ENCODE data around the gene ELP5.

The ELP5 gene

DNA sequence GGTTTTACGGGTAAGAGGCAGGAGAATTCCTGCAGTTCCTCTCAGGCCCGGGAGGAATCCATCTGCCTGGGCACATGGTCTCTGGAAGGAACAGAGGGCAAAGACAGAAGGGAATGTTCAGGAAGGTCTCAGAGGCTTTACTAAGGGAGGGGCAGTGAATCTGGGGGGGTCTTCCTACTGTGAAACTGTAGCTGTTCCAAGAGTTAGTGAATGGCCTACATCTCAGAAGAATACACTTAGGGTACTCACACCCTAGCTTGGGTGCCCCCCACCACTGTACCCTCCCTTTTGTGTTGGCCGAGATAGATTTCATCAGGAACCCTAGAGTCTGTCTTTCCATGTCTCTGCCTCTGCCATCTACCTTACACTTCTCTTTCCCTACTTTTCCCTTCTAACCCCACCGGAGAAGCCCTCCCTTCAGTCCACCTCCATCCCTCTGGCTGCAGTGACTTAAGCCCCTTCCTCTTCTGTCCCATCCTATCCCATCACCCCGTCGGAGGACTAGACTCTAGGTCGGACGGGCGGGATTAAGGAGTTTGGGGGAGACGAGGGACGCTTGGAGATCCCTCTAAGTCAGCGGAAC lies 32.7 kb upstream of the ELP5 start:
- DNase-seq (ENCODE audit: low read depth in 3 of 3): no peak

DNA sequence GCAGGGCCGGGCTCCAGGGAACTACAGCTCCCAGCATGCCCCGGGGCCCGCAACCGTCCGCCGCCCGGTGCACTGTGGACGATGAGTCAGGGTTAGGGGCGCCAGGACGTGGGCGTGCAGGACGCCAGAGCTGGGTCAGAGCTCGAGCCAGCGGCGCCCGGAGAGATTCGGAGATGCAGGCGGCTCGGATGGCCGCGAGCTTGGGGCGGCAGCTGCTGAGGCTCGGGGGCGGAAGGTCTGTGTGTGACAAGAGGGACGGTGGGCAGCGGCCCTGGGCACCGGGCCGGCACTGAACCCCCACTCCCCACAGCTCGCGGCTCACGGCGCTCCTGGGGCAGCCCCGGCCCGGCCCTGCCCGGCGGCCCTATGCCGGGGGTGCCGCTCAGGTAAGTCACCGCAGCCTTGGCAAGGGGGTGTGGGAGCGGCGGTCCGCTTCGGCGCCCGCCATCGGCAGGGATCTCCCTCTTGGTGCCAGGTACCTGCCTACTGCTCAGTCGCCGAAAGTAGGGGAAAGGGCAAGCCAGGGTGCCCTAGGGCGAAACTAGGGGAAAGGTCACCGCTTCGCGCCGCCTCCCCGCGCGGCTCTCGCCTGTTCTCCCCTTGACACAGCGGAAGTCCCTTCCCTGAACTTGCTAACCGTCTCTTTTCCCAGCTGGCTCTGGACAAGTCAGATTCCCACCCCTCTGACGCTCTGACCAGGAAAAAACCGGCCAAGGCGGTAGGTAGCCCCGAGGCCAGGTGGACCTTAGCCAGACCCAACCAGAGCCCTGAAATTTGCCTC lies 32.0 kb upstream of the ELP5 start, which contains the start of the genes ACADVL and DLG4:
TSS of gene ACADVL (plus strand) at position 127 of the 781 bp plus-strand sequence. CDS start at position 174, 47 bp downstream.
TSS of gene DLG4 (minus strand) at position 25 of the 781 bp plus-strand sequence.
- peak; percentile 65 to 79 (median 74) for DNase-seq (ENCODE audit: low read depth in 3 of 3)

DNA sequence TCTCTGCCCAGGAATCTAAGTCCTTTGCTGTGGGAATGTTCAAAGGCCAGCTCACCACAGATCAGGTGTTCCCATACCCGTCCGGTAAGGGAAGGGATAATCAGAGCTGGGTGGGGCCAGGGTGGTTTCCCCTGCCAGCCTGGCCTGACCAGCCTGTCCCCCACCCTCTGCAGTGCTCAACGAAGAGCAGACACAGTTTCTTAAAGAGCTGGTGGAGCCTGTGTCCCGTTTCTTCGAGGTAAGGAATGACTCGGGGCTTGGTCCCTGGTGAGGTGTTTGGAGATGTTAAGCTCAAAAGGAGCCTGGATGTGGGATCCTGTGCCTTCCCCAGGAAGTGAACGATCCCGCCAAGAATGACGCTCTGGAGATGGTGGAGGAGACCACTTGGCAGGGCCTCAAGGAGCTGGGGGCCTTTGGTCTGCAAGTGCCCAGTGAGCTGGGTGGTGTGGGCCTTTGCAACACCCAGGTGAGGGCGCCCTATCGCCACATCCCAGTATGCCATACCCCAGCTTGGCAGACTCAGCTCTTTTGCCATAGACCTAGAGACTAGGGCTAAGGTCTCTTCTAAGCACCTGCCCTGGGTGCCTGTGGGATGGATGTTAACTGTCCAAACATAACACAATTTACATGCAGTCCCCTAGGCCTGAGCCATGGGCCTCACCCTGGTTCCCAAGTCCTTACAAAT lies 31.3 kb upstream of the ELP5 start:
- no peak for DNase-seq (ENCODE audit: low read depth in 3 of 3)

DNA sequence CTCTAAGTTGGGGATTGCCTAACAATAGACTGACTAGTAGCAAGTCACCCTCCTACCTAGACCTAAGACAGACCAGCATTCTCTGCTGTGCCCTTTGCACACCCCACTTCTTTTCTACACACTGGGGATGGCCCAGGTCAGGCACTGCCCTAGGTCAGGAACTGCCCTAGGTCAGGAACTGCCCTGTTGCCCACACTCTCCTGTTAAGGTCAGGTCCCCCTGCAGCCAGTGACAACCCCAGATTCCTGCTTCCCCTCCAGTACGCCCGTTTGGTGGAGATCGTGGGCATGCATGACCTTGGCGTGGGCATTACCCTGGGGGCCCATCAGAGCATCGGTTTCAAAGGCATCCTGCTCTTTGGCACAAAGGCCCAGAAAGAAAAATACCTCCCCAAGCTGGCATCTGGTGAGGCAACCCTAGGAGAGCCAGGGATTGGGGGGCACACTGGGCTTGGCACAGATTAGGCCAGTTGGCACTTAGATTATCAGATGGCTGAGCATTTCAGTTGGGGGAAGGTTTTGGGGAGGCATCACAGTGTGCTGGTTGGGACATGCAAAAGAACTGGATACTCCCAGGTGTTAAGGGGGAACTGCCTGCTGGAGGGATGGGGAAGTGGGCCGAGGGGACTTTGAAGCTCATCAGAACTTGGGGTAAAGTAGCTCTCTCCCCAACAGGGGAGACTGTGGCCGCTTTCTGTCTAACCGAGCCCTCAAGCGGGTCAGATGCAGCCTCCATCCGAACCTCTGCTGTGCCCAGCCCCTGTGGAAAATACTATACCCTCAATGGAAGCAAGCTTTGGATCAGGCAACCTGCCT lies 30.5 kb upstream of the ELP5 start:
- DNase-seq (ENCODE audit: low read depth in 3 of 3): no peak

DNA sequence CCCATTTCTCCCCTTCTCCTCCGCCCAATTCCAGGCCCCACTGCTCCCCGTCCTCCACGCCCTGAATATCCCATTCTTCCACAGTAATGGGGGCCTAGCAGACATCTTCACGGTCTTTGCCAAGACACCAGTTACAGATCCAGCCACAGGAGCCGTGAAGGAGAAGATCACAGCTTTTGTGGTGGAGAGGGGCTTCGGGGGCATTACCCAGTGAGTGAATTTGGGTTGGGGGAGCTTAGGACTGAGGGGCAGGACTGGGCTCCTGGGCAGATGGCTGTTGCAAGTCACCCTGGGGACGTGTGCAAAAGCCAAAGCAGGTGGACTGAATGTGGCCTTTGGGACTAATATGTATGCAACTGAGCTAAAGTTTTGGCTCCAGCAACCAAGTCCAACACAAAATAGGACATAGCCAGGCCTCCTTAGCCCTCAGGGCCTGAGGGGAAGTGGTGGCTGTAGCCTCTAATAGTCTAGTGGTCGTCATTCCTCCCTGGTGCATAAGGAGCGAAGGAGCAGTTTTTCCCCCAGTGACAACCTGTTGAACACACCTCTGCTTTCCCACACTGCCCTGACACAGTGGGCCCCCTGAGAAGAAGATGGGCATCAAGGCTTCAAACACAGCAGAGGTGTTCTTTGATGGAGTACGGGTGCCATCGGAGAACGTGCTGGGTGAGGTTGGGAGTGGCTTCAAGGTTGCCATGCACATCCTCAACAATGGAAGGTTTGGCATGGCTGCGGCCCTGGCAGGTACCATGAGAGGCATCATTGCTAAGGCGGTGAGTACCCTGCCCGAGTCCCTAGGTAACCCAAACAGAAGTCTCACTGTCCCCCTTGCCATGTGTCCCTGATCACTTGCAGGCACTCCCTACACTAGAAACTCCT lies 29.7 kb upstream of the ELP5 start:
- DNase-seq (ENCODE audit: low read depth in 3 of 3): no peak

DNA sequence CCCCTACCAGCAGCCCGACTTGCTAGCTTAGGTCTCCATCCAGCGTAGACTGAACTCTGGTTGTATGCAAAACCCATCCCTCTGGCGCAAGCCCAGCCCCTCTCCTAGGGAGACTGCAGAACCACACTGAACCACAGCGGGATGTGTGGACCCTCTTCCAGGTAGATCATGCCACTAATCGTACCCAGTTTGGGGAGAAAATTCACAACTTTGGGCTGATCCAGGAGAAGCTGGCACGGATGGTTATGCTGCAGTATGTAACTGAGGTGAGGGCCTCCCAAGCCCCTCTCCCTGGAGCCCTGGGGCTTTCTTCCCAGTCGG lies 29.1 kb upstream of the ELP5 start:
- DNase-seq (ENCODE audit: low read depth in 3 of 3): no peak

DNA sequence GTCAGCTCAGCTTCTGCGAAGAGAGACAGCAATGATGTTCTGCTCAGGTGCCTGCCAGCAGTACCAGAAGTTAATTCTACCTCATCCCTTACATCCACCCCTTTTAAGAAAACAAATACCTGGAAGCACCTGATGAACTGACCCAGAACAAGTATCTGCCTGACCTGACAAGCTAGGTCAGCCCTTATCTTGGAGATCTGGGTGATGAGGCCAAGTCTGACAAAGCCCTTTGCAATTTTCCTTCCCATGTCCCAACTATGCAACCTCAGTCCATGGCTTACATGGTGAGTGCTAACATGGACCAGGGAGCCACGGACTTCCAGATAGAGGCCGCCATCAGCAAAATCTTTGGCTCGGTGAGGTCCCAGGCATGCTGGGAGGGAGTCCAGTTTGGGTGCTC lies 28.6 kb upstream of the ELP5 start:
- DNase-seq (ENCODE audit: low read depth in 3 of 3): no peak

DNA sequence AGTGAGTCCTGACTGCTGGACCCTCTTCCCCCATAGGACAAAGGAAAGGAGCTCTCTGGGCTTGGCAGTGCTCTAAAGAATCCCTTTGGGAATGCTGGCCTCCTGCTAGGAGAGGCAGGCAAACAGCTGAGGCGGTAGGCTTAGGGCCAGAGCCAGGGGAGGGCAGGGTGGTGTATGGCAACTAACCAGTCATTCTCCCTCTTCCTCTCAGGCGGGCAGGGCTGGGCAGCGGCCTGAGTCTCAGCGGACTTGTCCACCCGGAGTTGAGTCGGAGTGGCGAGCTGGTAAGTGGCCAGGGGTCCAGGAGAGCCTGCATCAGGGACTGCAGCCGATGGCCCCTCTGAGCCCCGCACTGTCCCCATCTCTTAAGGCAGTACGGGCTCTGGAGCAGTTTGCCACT lies 27.9 kb upstream of the ELP5 start:
- DNase-seq (ENCODE audit: low read depth in 3 of 3): no peak

DNA sequence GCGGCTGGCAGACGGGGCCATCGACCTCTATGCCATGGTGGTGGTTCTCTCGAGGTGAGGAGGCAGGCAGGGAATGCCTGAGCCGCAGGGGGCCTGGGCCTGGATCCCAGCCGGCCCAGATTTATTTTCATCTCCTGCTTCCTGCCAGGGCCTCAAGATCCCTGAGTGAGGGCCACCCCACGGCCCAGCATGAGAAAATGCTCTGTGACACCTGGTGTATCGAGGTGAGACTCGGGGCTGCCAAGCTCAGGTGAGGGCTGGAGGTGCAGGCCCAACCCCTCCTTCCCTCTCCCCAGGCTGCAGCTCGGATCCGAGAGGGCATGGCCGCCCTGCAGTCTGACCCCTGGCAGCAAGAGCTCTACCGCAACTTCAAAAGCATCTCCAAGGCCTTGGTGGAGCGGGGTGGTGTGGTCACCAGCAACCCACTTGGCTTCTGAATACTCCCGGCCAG lies 27.3 kb upstream of the ELP5 start:
- no peak for DNase-seq (ENCODE audit: low read depth in 3 of 3)

DNA sequence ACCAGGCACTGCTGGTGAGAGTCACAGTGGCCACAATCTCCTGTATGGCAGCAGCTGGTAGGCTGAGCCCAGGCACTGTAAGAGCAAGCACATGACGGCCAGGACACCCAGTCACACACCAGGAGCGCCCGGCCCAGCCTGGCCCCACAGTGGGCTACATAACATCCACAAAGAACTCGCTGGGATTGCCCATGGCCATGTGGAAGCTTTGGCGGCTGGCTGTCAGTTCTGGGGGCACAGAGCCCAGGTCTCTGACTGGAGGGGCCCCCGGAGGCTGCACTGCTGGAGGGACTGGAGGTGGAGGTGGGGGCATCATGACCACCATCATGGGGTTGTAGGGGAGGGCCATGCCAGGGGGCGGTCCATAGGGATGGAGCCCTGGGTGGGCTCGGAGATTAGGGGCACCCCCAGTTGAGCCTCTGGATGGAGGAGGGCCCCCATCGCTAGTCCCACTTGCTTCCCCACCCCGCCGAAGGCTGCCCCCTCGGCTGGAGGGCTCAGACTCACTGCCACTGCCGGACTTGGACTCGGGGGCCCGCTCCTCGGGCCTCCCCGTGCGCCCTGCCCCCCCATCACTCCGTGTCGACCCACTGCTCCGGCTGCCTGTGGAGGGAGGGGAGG lies 26.2 kb upstream of the ELP5 start:
- no peak for DNase-seq (ENCODE audit: low read depth in 3 of 3)

DNA sequence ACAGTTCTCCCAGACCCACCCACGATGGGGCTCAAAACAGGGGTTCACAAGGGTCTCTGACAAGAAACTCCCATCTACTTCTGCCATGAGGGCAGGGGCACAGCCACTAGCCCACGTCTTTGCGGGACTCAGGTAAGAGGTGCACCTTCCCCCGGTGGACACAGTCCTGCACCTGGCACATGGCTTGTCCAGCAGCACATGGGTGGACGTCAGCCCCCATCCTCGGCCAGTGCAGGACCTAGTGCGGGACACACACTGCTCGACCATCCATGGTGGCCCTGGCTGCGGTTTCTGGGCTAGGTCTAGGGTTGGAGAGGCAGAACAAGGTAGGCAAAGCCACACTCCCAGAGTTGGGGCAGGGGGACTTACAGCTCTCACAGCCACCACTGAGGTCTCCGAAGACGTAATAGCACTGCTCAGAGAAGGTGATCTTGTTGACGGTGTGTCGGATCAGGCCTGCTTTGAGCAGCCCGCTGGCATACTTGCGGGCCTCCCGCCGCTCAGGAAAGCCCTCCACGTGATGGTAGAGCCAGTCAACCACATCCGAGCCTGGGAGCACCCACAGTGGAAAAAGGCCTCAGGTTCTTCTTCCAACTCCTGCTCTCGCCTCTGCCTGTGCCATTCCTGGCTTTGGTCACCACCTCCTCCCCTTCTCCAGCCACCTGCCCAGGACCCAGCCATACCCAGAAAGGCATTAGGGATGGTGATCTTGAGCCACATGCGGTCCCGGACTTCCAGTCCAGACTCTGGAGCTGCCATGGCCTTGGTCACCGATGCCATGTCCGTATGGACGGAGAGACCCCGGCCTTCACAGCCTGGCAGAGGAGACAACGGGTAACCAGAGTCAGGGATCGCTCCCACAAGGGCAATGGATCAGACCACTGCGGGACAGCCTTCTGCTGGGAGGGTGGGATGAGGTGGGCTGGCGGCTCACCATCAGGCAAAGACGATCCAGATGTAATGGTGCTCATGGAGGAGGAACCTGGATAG lies 25.0 kb upstream of the ELP5 start:
- DNase-seq (ENCODE audit: low read depth in 3 of 3): no peak

DNA sequence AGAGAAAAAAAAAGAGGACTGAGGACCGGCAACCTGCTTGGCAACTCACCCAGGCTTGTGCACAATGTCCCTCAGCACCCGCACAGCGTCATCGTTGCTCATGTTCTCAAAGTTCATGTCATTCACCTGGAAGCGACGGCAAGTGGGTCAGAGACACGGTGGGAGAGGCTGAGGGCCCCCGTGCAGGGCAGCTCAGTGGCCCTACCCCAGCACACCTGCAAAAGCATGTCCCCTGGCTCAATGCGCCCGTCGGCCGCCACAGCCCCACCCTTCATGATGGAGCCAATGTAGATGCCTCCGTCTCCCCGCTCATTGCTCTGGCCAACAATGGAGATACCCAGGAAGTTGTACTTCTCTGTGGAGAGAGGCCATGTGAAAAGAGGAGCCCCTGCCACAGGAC lies 23.1 kb upstream of the ELP5 start:
- no peak for DNase-seq (ENCODE audit: low read depth in 3 of 3)

DNA sequence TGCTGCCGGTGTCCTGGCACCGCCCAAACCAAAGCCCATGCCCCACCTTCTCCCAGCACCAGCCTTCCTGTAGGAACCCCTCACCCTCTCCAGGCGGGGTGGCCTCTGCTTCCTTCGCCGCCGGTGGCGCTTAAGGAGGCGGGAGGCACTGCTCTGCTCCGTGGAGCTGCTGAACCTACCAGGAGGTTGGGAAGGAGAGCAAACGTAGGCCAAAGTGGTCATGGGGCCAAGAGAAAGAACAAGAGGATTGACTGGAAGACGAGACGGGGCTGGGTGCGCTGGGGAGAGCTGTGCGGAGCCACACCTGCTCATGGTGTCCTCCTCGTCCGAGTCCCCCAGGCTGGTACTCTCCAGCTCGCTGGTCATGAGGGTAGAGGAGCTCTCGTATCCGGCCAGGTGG lies 22.5 kb upstream of the ELP5 start:
- no peak for DNase-seq (ENCODE audit: low read depth in 3 of 3)

DNA sequence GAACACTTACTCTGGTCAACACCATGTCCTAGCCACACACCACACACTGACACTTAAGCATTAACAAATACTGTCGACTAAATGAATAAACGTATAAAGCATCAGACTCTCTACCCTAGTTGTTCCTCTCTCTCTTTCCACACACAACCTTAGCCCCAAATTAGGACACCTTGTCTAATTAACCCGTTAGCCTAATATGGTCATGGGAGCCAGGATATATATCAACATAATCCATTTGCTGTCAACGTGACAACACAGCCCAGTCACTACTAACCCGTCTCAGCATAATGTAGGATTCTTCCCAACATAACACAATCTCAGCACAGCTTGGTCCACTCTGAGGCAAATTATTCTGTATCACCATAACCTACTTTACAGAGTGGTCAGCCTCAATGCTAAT lies 19.9 kb upstream of the ELP5 start:
- no peak for DNase-seq (ENCODE audit: low read depth in 3 of 3)

DNA sequence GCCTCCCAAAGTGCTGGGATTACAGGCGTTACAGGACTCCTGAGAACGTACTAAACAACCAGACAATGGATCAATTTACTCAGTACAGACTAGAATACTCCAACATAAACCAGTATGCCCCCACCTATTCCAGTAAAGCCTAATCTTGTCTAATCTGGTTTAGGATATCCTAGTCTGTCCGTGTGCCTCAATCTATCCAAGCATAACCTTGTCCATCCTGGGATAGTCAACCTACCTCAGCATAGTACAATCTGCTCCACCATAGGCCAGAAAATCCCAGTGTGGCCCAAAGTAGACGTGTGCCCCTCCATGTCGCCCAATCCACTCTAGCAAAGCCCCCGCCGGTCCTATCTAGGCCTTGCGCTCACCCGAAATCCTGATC lies 18.3 kb upstream of the ELP5 start:
- no peak for DNase-seq (ENCODE audit: low read depth in 3 of 3)

DNA sequence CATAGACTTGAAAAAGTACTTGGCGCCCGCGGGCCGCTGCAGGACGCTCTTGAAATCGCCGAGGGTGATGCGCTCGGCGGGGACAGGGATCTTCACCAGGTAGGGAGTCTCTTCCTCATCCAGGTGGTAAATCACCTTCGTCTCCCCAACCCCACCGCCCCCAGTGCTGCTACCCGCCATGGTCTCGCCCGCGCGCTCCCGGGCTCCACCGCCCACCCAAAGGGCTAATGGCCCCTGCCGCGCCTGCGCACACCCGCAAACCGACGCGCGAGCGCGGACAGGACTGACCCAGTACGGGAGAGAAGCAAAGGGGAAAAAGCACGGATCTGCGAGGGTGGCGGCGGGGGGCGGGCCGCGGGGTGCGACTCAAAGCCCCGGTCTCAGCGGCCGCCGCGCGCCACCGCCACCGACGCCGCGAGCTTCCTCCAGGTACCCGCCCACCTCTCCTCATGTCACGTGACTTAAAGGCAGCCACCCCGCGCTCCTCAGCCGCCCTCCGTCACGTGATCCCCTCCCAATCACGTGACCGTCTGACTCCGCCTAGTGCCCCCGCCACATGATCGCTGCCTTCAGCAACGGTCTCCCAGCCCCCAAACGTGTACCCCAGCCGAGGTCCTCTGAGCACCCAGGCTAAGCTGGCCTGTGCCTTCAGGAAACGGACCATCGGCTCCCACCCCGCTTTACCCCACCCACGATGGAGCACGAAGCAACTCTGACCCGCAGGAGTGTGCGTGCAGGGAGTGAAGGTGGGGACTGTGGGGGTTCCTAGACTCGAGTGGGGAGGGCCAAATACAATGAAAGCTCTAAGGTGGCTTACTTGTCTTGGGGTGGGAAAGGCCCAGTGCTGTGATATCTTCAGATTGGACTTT lies 17.7 kb upstream of the ELP5 start, which contains the start of gene DVL2:
TSS of gene DVL2 (minus strand) at position 435 of the 869 bp plus-strand sequence. CDS start at position 180, 255 bp downstream.
- DNase-seq (ENCODE audit: low read depth in 3 of 3): peak; percentile 89 to 95 (median 92)

DNA sequence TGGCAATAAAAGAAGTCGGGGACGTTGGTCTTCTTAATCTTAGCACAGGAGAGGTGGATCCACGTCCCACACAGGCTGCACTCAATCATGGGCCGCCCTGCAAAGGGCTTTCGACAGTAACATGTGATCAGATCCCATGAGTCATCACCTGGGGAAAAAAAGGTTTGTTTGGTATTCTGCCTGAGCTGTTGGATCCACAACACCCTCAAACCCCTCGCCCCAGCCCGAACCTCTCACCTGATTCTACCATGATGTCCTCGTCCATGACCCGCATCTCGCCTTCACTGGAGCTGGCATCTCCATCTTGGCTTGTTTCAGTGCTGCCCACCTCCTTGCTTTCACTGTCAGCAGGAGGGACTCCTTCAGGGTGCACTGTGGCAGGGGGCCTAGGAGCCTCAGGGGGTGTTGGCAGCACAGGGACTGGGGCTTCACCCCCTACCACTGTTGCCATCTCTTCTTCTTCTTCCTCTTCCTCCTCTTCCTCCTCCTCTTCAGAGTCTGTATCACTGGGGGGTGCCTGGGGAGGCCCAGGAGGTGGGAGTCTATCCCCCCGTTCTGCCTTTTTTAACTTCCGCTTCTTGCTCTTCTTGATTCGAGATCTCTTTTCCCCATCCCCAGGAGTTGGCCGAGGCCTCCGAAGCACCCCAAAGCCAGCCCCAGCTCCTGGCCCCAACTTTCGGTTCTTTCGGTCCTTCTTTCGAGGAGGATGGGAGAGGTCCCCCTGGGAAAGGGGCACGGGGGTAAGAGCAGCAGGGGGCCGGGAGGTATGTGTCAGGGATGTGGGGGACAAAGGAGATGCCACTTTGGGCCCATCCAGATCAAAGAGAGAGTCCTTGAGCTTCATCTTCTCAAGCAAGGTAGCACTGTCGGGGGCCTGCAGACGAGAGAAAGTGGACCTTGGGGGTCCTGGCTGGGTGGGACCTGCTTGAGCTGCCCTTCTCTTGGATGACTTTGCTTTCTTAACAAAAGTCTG lies 16.0 kb upstream of the ELP5 start:
- no peak for DNase-seq (ENCODE audit: low read depth in 3 of 3)

All from stimulated activated CD4-positive, alpha-beta T cell treated with anti-CD3 and anti-CD28 coated beads, TNF-alpha, amount 100 ng/mL, for 48 hours (primary cell).